ENCODE measurements around the gene TGM1.

Gene TGM1

GRCh38 chr14:24270537-24271133 lies 7.7 kb upstream of the TGM1 start:
- Histone ChIP-seq H3K27ac (ENCODE audit: low read depth, low read length) (peak overlapping the region; percentile 96), H3K4me1 (ENCODE audit: control insufficient read depth in 1 of 2, insufficient read depth in 2 of 2, low read length in 2 of 2) (peaks cover 18 to 27% of the 10 kb centered on the region in 2 donors), H3K36me3 (ENCODE audit: control insufficient read depth in 1 of 2, insufficient read depth in 2 of 2, low read length in 2 of 2) (peaks cover 22 to 40% of the 10 kb centered on the region in 2 donors), H3K9ac (ENCODE audit: low read depth in 1 of 2, low read length in 2 of 2) (peak overlapping the region; percentile 96 to 98), H3K4me3 (ENCODE audit: low read depth in 1 of 2, low read length in 2 of 2) (peak overlapping the region; percentile 91 to 94), H3K9me3 (ENCODE audit: control insufficient read depth in 1 of 2, low read length in 2 of 2) (no peaks in the 10 kb centered on the region), H3K27me3 (ENCODE audit: control insufficient read depth in 1 of 2, insufficient read depth in 2 of 2, low read length in 2 of 2) (no peaks in the 10 kb centered on the region)

GRCh38 chr14:24269910-24270536 lies 7.0 kb upstream of the TGM1 start:
- H3K4me3 ChIP-seq (ENCODE audit: low read depth in 1 of 2, low read length in 2 of 2) = no peak overlapping the region
- no peak overlapping the region for H3K27ac ChIP-seq (ENCODE audit: low read depth, low read length)
- no peaks in the 10 kb centered on the region for H3K9me3 ChIP-seq (ENCODE audit: control insufficient read depth in 1 of 2, low read length in 2 of 2)
- peaks cover 22 to 46% of the 10 kb centered on the region in 2 donors for H3K36me3 ChIP-seq (ENCODE audit: control insufficient read depth in 1 of 2, insufficient read depth in 2 of 2, low read length in 2 of 2)
- peaks cover 18 to 27% of the 10 kb centered on the region in 2 donors for H3K4me1 ChIP-seq (ENCODE audit: control insufficient read depth in 1 of 2, insufficient read depth in 2 of 2, low read length in 2 of 2)
- H3K9ac ChIP-seq (ENCODE audit: low read depth in 1 of 2, low read length in 2 of 2) = no peak overlapping the region
- no peaks in the 10 kb centered on the region for H3K27me3 ChIP-seq (ENCODE audit: control insufficient read depth in 1 of 2, insufficient read depth in 2 of 2, low read length in 2 of 2)

GRCh38 chr14:24269368-24269767 lies 6.4 kb upstream of the TGM1 start:
- H3K4me1 ChIP-seq (ENCODE audit: control insufficient read depth in 1 of 2, insufficient read depth in 2 of 2, low read length in 2 of 2) = peaks cover 18 to 26% of the 10 kb centered on the region in 2 donors
- H3K36me3 ChIP-seq (ENCODE audit: control insufficient read depth in 1 of 2, insufficient read depth in 2 of 2, low read length in 2 of 2) = peaks cover 22 to 50% of the 10 kb centered on the region in 2 donors
- no peak overlapping the region for H3K4me3 ChIP-seq (ENCODE audit: low read depth in 1 of 2, low read length in 2 of 2)

GRCh38 chr14:24268225-24268624 lies 5.2 kb upstream of the TGM1 start:
- no peak overlapping the region for H3K9ac ChIP-seq (ENCODE audit: low read depth in 1 of 2, low read length in 2 of 2)
- H3K27me3 ChIP-seq (ENCODE audit: control insufficient read depth in 1 of 2, insufficient read depth in 2 of 2, low read length in 2 of 2) = no peaks in the 10 kb centered on the region
- H3K36me3 ChIP-seq (ENCODE audit: control insufficient read depth in 1 of 2, insufficient read depth in 2 of 2, low read length in 2 of 2) = peaks cover 22 to 53% of the 10 kb centered on the region in 2 donors
- no peak overlapping the region for H3K4me3 ChIP-seq (ENCODE audit: low read depth in 1 of 2, low read length in 2 of 2)
- H3K9me3 ChIP-seq (ENCODE audit: control insufficient read depth in 1 of 2, low read length in 2 of 2) = no peaks in the 10 kb centered on the region
- peaks cover 13 to 17% of the 10 kb centered on the region in 2 donors for H3K4me1 ChIP-seq (ENCODE audit: control insufficient read depth in 1 of 2, insufficient read depth in 2 of 2, low read length in 2 of 2)
- H3K27ac ChIP-seq (ENCODE audit: low read depth, low read length) = no peak overlapping the region

More at GRCh38 chr14:24269368-24269767, 6.4 kb upstream of the TGM1 start:
- no peak overlapping the region for H3K27ac ChIP-seq (ENCODE audit: low read depth, low read length)
- no peaks in the 10 kb centered on the region for H3K27me3 ChIP-seq (ENCODE audit: control insufficient read depth in 1 of 2, insufficient read depth in 2 of 2, low read length in 2 of 2)
- no peaks in the 10 kb centered on the region for H3K9me3 ChIP-seq (ENCODE audit: control insufficient read depth in 1 of 2, low read length in 2 of 2)
- no peak overlapping the region for H3K9ac ChIP-seq (ENCODE audit: low read depth in 1 of 2, low read length in 2 of 2)

GRCh38 chr14:24267516-24267915 lies 4.5 kb upstream of the TGM1 start:
- no peaks in the 10 kb centered on the region for H3K27me3 ChIP-seq (ENCODE audit: control insufficient read depth in 1 of 2, insufficient read depth in 2 of 2, low read length in 2 of 2)
- H3K4me1 ChIP-seq (ENCODE audit: control insufficient read depth in 1 of 2, insufficient read depth in 2 of 2, low read length in 2 of 2) = peaks cover 13% of the 10 kb centered on the region in 2 donors
- H3K27ac ChIP-seq (ENCODE audit: low read depth, low read length) = no peak overlapping the region
- no peak overlapping the region for H3K4me3 ChIP-seq (ENCODE audit: low read depth in 1 of 2, low read length in 2 of 2)
- H3K36me3 ChIP-seq (ENCODE audit: control insufficient read depth in 1 of 2, insufficient read depth in 2 of 2, low read length in 2 of 2) = peaks cover 22 to 53% of the 10 kb centered on the region in 2 donors
- H3K9me3 ChIP-seq (ENCODE audit: control insufficient read depth in 1 of 2, low read length in 2 of 2) = no peaks in the 10 kb centered on the region
- no peak overlapping the region for H3K9ac ChIP-seq (ENCODE audit: low read depth in 1 of 2, low read length in 2 of 2)

- Histone ChIP-seq H3K4me3 (ENCODE audit: low read depth in 1 of 2, low read length in 2 of 2) (no peak overlapping the region), H3K4me1 (ENCODE audit: control insufficient read depth in 1 of 2, insufficient read depth in 2 of 2, low read length in 2 of 2) (peaks cover 4 to 6% of the 10 kb centered on the region in 2 donors), H3K27ac (ENCODE audit: low read depth, low read length) (no peak overlapping the region), H3K9me3 (ENCODE audit: control insufficient read depth in 1 of 2, low read length in 2 of 2) (no peaks in the 10 kb centered on the region), H3K9ac (ENCODE audit: low read depth in 1 of 2, low read length in 2 of 2) (no peak overlapping the region), H3K36me3 (ENCODE audit: control insufficient read depth in 1 of 2, insufficient read depth in 2 of 2, low read length in 2 of 2) (peaks cover 22 to 53% of the 10 kb centered on the region in 2 donors), H3K27me3 (ENCODE audit: control insufficient read depth in 1 of 2, insufficient read depth in 2 of 2, low read length in 2 of 2) (no peaks in the 10 kb centered on the region)
These were observed 3.6 kb upstream of the TGM1 start for GRCh38 chr14:24266344-24267244.

- no peaks in the 10 kb centered on the region for H3K4me1 ChIP-seq (ENCODE audit: control insufficient read depth in 1 of 2, insufficient read depth in 2 of 2, low read length in 2 of 2)
- no peak overlapping the region for H3K27ac ChIP-seq (ENCODE audit: low read depth, low read length)
- H3K9me3 ChIP-seq (ENCODE audit: control insufficient read depth in 1 of 2, low read length in 2 of 2) = no peaks in the 10 kb centered on the region
- H3K9ac ChIP-seq (ENCODE audit: low read depth in 1 of 2, low read length in 2 of 2) = no peak overlapping the region
- no peak overlapping the region for H3K4me3 ChIP-seq (ENCODE audit: low read depth in 1 of 2, low read length in 2 of 2)
- peaks cover 22 to 47% of the 10 kb centered on the region in 2 donors for H3K36me3 ChIP-seq (ENCODE audit: control insufficient read depth in 1 of 2, insufficient read depth in 2 of 2, low read length in 2 of 2)
- H3K27me3 ChIP-seq (ENCODE audit: control insufficient read depth in 1 of 2, insufficient read depth in 2 of 2, low read length in 2 of 2) = no peaks in the 10 kb centered on the region
These were observed 1.3 kb upstream of the TGM1 start for GRCh38 chr14:24264298-24264697.

GRCh38 chr14:24263848-24264247 lies 871 bp upstream of the TGM1 start:
- Histone ChIP-seq H3K4me1 (ENCODE audit: control insufficient read depth in 1 of 2, insufficient read depth in 2 of 2, low read length in 2 of 2) (no peaks in the 10 kb centered on the region), H3K27ac (ENCODE audit: low read depth, low read length) (no peak overlapping the region), H3K27me3 (ENCODE audit: control insufficient read depth in 1 of 2, insufficient read depth in 2 of 2, low read length in 2 of 2) (no peaks in the 10 kb centered on the region), H3K36me3 (ENCODE audit: control insufficient read depth in 1 of 2, insufficient read depth in 2 of 2, low read length in 2 of 2) (peaks cover 17 to 43% of the 10 kb centered on the region in 2 donors), H3K9ac (ENCODE audit: low read depth in 1 of 2, low read length in 2 of 2) (no peak overlapping the region), H3K4me3 (ENCODE audit: low read depth in 1 of 2, low read length in 2 of 2) (no peak overlapping the region), H3K9me3 (ENCODE audit: control insufficient read depth in 1 of 2, low read length in 2 of 2) (no peaks in the 10 kb centered on the region)

- Histone ChIP-seq H3K4me3 (ENCODE audit: low read depth in 1 of 2, low read length in 2 of 2) (no peak overlapping the region), H3K9me3 (ENCODE audit: control insufficient read depth in 1 of 2, low read length in 2 of 2) (no peaks in the 10 kb centered on the region), H3K27ac (ENCODE audit: low read depth, low read length) (no peak overlapping the region), H3K36me3 (ENCODE audit: control insufficient read depth in 1 of 2, insufficient read depth in 2 of 2, low read length in 2 of 2) (peaks cover 10 to 26% of the 10 kb centered on the region in 2 donors), H3K4me1 (ENCODE audit: control insufficient read depth in 1 of 2, insufficient read depth in 2 of 2, low read length in 2 of 2) (no peaks in the 10 kb centered on the region), H3K9ac (ENCODE audit: low read depth in 1 of 2, low read length in 2 of 2) (no peak overlapping the region), H3K27me3 (ENCODE audit: control insufficient read depth in 1 of 2, insufficient read depth in 2 of 2, low read length in 2 of 2) (no peaks in the 10 kb centered on the region)
These were observed 1.0 kb downstream of the TGM1 start for GRCh38 chr14:24261969-24262327.

Data from duodenal mucosa (tissue), 2 donors.